Adrenal gland (tissue), 5 donors: ENCODE measurements around the gene CHAMP1.

Experiments
- CTCF ChIP-seq, 6 experiments: fragments of 450-650 bp in 4 of 6; fragments of 200-600 bp in 2 of 6; sonication (generic) in 1 of 6; IDR thresholded peaks; 1 replicate in 5 of 6; 2 replicates in 1 of 6; pipeline versions ENCODE4 v1.5.1 to v1.8.0; 2016 to 2021; ENCODE audit warnings: antibody characterized with exemption in 6 of 6, mild to moderate bottlenecking in 2 of 6, moderate library complexity in 1 of 6
- POLR2A ChIP-seq, 2 donors: fragments of 450-650 bp; IDR thresholded peaks; one replicate each; pipeline ENCODE4 v1.6.1; 2017; ENCODE audit warnings: antibody characterized with exemption in 2 of 2, mild to moderate bottlenecking in 2 of 2, moderate library complexity in 1 of 2
- donor health status: DM: no; HTN: no; CAD: no.

GRCh38 chr13:114286808-114287207 is 27.5 kb upstream of the CHAMP1 start:
- TF ChIP-seq CTCF (IDR thresholded peaks at IDR 0.05) (no peak), POLR2A (IDR thresholded peaks at IDR 0.05) (no peak)
